Activated CD4-positive, alpha-beta T cell treated with anti-CD3 and anti-CD28 coated beads, Interleukin-2, amount 50 U/mL, for 48 hours (primary cell): ENCODE measurements around the gene RGS7BP.

Experiments
- DNase-seq, 2 experiments: peaks; one replicate each; pipeline ENCODE4 v3.0.0-alpha.2; 2020

Gene RGS7BP

GRCh38 chr5:64566310-64566916, 60.6 kb downstream of the RGS7BP start:
- no peak for DNase-seq

DNA sequence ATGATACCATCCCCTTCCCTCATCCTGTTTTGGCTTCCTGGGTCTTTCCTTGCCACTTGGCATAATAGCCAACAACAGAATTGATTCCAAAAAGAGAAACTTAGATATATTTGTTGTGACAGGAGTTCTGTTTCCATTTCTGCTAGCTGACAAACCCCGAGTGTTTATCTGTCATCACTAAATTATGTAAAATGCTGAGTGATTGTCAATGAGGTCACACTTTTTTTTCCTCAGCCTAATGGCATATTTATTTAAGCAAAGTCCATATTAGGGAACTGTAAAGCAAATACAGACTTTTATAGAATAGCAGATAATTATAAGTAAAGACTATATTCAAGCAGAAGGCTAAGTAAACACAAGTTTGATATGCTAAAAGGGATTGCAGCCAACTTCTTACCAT, 64.0 kb downstream of the RGS7BP start:
- no peak for DNase-seq

- no peak for DNase-seq
Observed at GRCh38 chr5:64570395-64570996, 64.7 kb downstream of the RGS7BP start.

- no peak for DNase-seq
Observed at GRCh38 chr5:64575561-64575960, 69.7 kb downstream of the RGS7BP start.

DNA sequence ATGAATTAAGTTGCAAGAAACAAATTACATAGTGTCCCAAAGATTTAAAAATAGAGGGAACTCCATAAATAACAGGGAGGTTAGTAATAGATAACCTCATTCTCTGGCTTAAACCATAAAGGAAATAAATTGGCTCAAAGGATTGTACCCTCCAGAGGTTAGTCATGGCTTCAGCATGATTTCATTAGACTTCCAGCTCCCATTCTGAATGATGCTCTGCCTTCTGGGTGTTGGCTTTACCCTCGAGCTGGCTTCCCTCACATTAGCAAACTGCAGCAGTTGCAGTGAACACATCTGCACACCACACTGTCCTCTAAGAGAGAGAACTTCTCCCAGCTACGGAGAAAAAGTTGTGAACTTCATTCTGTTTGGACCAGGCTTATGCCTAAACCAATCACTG, 70.4 kb downstream of the RGS7BP start:
- no peak for DNase-seq

DNA sequence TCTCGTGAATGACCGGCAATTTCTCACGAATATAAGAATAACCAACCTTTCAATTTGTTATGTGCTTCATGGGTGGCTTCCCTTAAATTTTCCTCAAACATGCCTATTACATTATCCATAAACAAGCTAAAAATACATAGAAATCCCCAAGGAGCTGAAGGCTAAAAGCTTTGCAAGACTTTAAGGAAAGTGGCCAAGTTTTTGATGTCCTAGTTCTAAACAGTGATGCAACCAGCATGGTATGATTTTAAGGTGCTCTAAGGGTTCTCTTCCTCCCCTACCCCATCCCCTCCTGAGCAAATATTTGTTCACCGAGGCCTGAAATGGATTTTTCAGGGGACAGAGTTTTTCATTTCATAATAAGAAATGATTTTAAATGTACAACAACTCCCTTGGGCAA, 79.8 kb downstream of the RGS7BP start:
- DNase-seq = no peak

GRCh38 chr5:64587370-64587769, 81.6 kb downstream of the RGS7BP start:
- no peak for DNase-seq

GRCh38 chr5:64592730-64593341, 87.0 kb downstream of the RGS7BP start:
- no peak for DNase-seq

- DNase-seq = no peak
Observed at GRCh38 chr5:64594025-64594424, 88.2 kb downstream of the RGS7BP start.

GRCh38 chr5:64594601-64595000, 88.8 kb downstream of the RGS7BP start:
- no peak for DNase-seq

GRCh38 chr5:64595031-64595855, 89.4 kb downstream of the RGS7BP start:
- DNase-seq = no peak

- DNase-seq = no peak
Observed at GRCh38 chr5:64599226-64599625, 93.4 kb downstream of the RGS7BP start.

DNA sequence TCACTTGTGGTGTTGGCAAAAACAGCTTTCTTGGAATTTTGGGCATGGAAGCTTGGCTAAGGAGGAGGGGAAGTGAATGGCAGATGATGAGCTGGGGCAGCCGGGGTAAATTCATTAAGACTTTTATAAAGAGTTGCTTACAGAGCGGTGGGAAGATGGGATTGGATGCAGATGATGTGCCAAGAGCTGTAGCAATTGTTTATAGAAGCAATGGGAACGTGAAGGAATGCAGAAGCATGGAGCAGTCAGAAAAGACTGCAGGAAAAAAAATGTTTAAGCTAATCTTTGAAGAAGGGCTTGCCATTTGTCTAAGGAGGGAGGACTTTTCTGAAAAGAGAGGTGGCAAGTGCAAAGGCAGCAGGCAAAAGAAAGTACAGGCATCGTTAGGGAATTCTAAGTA, 97.9 kb downstream of the RGS7BP start:
- DNase-seq = no peak

DNA sequence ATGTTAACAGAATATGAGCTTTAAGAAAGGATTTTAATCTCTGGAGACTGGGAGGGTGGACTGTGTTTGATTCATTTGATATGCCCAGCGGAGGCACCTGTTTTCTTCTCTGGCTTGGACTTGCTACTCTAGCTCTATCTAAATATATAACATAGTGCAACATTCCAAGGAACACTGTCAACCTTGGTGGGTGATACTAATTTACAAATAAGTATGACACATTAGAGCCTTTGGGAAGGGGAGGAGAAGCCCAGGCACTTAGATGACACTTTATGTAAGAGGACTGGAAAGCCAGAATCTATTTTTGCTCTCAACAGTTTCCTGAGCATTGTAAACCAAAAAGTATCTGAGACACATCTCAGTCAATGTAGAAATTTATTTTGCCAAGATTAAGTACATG, 101.1 kb downstream of the RGS7BP start:
- no peak for DNase-seq

DNA sequence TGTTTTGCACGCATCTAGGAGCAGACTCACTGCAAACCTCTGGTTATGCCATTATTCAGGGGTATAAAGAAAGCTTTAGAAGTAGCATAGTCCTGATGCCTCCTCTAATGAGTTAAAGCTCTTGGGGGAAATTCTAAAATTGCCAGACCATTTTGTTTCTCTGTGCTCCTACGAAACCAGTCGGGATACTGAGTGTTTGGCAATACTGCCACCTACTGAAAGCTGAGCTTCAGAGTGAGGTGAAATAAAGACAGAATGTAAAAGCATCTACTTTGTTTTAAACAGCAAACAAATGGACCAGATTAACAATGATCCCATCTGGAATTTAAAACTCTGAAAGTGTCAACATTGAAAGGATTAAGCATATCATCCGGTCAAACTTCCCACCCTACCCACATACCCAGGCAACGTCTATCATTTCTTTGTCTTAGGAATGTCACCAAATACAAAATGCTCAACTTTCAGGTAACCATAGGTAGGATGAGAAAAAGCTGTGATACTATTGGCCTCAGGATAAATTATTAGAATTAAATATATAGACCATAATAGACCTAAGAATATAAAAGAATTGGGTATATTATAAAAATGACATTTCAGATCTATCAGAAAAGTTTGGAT, 106.6 kb downstream of the RGS7BP start:
- peak in 1 of 2 experiments; percentile 7 for DNase-seq

DNA sequence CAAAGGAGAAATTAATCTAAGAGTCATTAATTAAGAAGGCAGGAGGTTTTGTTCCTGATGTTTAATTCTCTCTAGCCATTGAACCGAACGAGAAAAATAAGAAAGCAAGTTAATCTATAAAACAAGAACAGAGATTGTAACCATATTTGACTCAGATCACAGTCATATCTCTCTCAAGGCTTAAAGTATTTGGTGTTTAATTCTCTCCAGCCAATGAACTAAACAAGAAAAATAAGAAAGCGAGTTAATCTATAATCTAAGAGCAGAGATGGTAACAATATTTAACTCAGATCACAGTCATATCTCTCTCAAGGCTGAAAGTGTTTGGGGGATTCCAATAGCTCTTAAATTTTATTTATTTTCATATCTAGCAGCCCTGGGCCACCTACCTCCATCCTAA, 110.1 kb downstream of the RGS7BP start:
- no peak for DNase-seq

GRCh38 chr5:64619609-64620008, 113.8 kb downstream of the RGS7BP start:
- DNase-seq = no peak

- DNase-seq = no peak
Observed at GRCh38 chr5:64622991-64623390, 117.2 kb downstream of the RGS7BP start.

DNA sequence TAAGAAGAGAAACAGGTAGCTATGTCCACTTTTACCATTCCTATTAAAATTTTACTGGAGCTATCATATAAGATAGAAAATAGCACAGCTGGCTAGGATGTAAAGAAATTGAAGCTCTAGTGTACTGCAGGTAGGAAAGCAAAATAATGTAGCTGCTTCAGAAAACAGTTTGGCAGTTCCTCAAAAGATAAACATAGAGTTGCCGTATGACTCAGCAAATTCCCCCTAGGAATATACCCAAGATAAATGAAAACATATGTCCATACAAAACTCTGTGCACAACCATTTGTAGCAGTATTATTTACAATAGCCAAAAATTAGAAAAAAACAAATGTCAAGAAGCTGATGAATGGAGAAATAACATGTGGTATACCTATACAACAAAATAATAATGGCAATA, 119.9 kb downstream of the RGS7BP start:
- DNase-seq = no peak

DNA sequence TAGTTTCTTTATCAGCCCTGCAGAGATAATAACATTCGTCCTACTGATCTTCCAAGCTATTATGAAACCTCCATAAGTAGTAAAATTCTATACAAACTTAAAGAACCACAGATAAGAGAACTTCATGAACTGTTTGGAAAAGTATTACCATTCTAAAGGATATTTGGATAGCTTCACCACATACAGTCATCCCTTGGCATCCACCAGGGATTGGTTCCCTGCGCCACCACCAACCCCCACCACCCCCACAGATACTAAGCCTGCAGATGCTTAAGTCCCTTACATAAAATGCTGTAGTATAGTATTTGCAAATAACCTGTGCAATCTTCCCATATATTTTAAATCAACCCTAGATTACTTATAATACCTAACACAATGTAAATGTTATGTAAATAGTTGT, 123.1 kb downstream of the RGS7BP start:
- no peak for DNase-seq

- DNase-seq = no peak
Observed at GRCh38 chr5:64629841-64630240, 124.0 kb downstream of the RGS7BP start.

GRCh38 chr5:64632251-64632650, 126.4 kb downstream of the RGS7BP start:
- no peak for DNase-seq

DNA sequence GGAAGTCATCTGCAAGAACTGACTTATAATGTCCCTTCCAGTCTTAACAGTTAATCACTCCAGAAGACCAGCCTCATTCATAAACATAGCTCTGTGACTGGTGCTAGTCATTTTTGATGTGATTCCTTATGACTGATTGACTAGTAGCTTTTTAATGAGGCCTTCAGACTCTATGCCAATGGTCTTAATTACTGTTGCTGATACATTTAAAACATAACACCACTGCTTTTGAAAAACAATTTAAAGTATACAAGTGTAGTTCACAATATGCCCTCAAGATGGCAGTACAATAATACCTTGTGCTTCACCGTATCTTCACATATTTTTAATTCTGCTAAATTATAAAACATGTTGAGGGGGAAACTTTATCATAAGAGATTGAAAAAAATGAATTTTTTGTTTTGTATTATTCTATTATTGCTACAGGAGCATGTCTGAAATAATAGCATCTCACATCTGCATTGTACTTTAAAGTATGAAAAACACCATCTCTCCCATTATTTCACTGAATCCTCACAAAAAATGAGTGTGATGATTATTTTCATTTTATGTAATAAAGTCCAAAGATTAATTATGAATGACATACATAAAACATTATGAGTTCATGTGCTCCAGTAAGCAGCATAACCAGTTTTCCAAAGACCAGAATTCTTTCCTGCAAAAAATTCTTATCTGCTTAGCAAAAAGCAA, 129.3 kb downstream of the RGS7BP start:
- no peak for DNase-seq
